HepG2 (cell line): ENCODE data around the gene SOST. TPM values are rescaled to one million over a fixed set of nuclear protein-coding genes. Genes with fewer than 3 reads are reported as not detected.

ENCODE experiments used
- ATAC-seq: fragments of 200-7000 bp; cut with Tn5 transposase; 3 replicates; pipeline ENCODE4 v1.9.1; 2020; ENCODE audit warnings: mild to moderate bottlenecking, moderate library complexity
- BruUV-seq: library from RNA; stranded (reverse); fragments of 400-500 nt; replicated peaks from 2 replicates; lab custom pipeline; 2021; lab: Mats Ljungman, UMichigan
- CTCF ChIA-PET: fragments of 300-600 bp; formaldehyde crosslinking; extraction: SDS; loops from one replicate; lab custom pipeline; 2021; ENCODE audit warnings: low total read pairs, inconsistent platforms, low intra/inter-chr PET ratio; lab: Yijun Ruan, JAX
- POLR2A ChIA-PET: fragments of 350-600 bp; sonication (Branson Sonifier 250); formaldehyde crosslinking; loops from one replicate; lab custom pipeline; 2020; ENCODE audit warnings: antibody characterized with exemption, inconsistent platforms; lab: Yijun Ruan, JAX
- DNase-seq: peaks from one replicate; pipeline ENCODE4 v3.0.0-alpha.2; 2015; ENCODE audit warnings: low spot score
- FAIRE-seq: peaks from 3 replicates; lab custom pipeline; 2011; peaks lifted over from hg19 to GRCh38; lab: Jason Lieb, UNC
- H2AFZ ChIP-seq: one replicate; pipeline ENCODE4 v1.6.1; 2011; ENCODE audit warnings: low read length, inconsistent platforms
- H3K27ac ChIP-seq: fragments of 300-600 bp; 3 replicates; pipeline ENCODE4 v1.8.0; 2011; ENCODE audit warnings: mixed run types, mild to moderate bottlenecking, mixed read lengths, low read length, inconsistent platforms; ENCODE audit not compliant: insufficient read depth; ENCODE audit errors: extremely low read length
- H3K27me3 ChIP-seq, 2 experiments: fragments of 200-600 bp in 1 of 2; 2 replicates in 1 of 2; 3 replicates in 1 of 2; pipeline versions ENCODE4 v1.6.0 to v1.8.0; 2011; ENCODE audit warnings: low read length in 2 of 2, mild to moderate bottlenecking in 2 of 2, moderate library complexity in 2 of 2, inconsistent platforms in 1 of 2; ENCODE audit not compliant: insufficient read depth in 2 of 2, control insufficient read depth in 1 of 2
- H3K36me3 ChIP-seq, 2 experiments: fragments of 200-600 bp in 1 of 2; replicated peaks in 1 of 2; 2 replicates in 1 of 2; 3 replicates in 1 of 2; pipeline versions ENCODE4 v1.5.1 to v1.8.0; 2011; ENCODE audit warnings: low read length in 2 of 2, inconsistent platforms in 1 of 2; ENCODE audit not compliant: insufficient read depth in 2 of 2, control insufficient read depth in 1 of 2
- H3K4me1 ChIP-seq: 2 replicates; pipeline ENCODE4 v1.5.1; 2012; ENCODE audit warnings: low read length, inconsistent platforms; ENCODE audit not compliant: insufficient read depth
- H3K4me2 ChIP-seq: 2 replicates; pipeline ENCODE4 v1.6.0; 2011; ENCODE audit warnings: low read depth, low read length, inconsistent platforms
- H3K4me3 ChIP-seq, 3 experiments: fragments of 200-600 bp in 1 of 3; sonication (generic), shearing (Covaris generic) in 1 of 3; replicated peaks in 1 of 3; 2 replicates each; pipeline ENCODE4 v1.5.1; 2011 to 2016; ENCODE audit warnings: low read length in 3 of 3, inconsistent platforms in 2 of 3, low read depth in 2 of 3, mild to moderate bottlenecking in 2 of 3, control low read depth in 1 of 3, mixed read lengths in 1 of 3; ENCODE audit not compliant: insufficient read depth in 1 of 3
- H3K79me2 ChIP-seq: one replicate; pipeline ENCODE4 v1.6.1; 2011; ENCODE audit warnings: low read length, inconsistent platforms; ENCODE audit not compliant: insufficient read depth
- H3K9ac ChIP-seq: 2 replicates; pipeline ENCODE4 v1.6.0; 2011; ENCODE audit warnings: mild to moderate bottlenecking, low read depth, low read length, inconsistent platforms; ENCODE audit not compliant: insufficient read depth
- H3K9me3 ChIP-seq: 2 replicates; pipeline ENCODE4 v1.5.1; 2012; ENCODE audit warnings: mild to moderate bottlenecking, low read length
- H4K20me1 ChIP-seq: 2 replicates; pipeline ENCODE4 v1.6.0; 2011; ENCODE audit warnings: inconsistent platforms, mild to moderate bottlenecking, low read length, moderate library complexity; ENCODE audit not compliant: insufficient read depth
- ASH2L ChIP-seq: fragments of 300-600, 200-600 bp; sonication (generic); IDR thresholded peaks from 2 replicates; pipeline ENCODE4 v1.7.0; 2017; ENCODE audit warnings: low read depth, mild to moderate bottlenecking, moderate library complexity, mixed read lengths, low read length; ENCODE audit not compliant: insufficient read length
- CHCHD3 ChIP-seq: sonication (generic); formaldehyde crosslinking; IDR thresholded peaks from 2 replicates; pipeline ENCODE4 v1.8.0; 2022; ENCODE audit warnings: mild to moderate bottlenecking, missing genetic modification reagents, moderate library complexity
- EZH2 ChIP-seq: conservative IDR thresholded peaks from 2 replicates; pipeline ENCODE4 v1.6.1; 2012; ENCODE audit warnings: mild to moderate bottlenecking, low read depth, low read length, moderate library complexity
- HDAC2 ChIP-seq: sonication (generic); formaldehyde crosslinking; IDR thresholded peaks from 2 replicates; pipeline ENCODE4 v1.4.0; 2020; ENCODE audit warnings: missing genetic modification reagents
- JUNB ChIP-seq: sonication (generic); formaldehyde crosslinking; IDR thresholded peaks from 2 replicates; pipeline ENCODE4 v1.8.0; 2022; ENCODE audit warnings: missing genetic modification reagents, mild to moderate bottlenecking, borderline replicate concordance
- RXRA ChIP-seq: sonication (generic); formaldehyde crosslinking; IDR thresholded peaks from 2 replicates; pipeline ENCODE4 v1.5.1; 2020; ENCODE audit warnings: missing genetic modification reagents
- SIN3B ChIP-seq: fragments of 150-350 bp; IDR thresholded peaks from 2 replicates; pipeline ENCODE4 v1.6.1; 2014; ENCODE audit warnings: low read length
- SIX4 ChIP-seq: sonication (generic); formaldehyde crosslinking; IDR thresholded peaks from 2 replicates; pipeline ENCODE4 v1.4.0; 2020; ENCODE audit warnings: missing genetic modification reagents
- SP4 ChIP-seq: sonication (generic); formaldehyde crosslinking; IDR thresholded peaks from 2 replicates; pipeline ENCODE4 v1.8.1; 2023; ENCODE audit warnings: mild to moderate bottlenecking, missing genetic modification reagents
- ZNF30 ChIP-seq: sonication (generic); formaldehyde crosslinking; IDR thresholded peaks from 2 replicates; pipeline ENCODE4 v1.5.0; 2020; ENCODE audit warnings: mild to moderate bottlenecking, missing genetic modification reagents
- ZNF556 ChIP-seq: sonication (generic); formaldehyde crosslinking; IDR thresholded peaks from 2 replicates; pipeline ENCODE4 v1.4.0; 2020; ENCODE audit warnings: mild to moderate bottlenecking, missing genetic modification reagents, borderline replicate concordance
- ZNF567 ChIP-seq: sonication (generic); formaldehyde crosslinking; IDR thresholded peaks from 2 replicates; pipeline ENCODE4 v1.8.1; 2023; ENCODE audit warnings: mild to moderate bottlenecking, missing genetic modification reagents, borderline replicate concordance
- ZNF605 ChIP-seq: sonication (generic); formaldehyde crosslinking; IDR thresholded peaks from 2 replicates; pipeline ENCODE4 v1.8.0; 2022; ENCODE audit warnings: mild to moderate bottlenecking, missing genetic modification reagents
- ZNF781 ChIP-seq: sonication (generic); formaldehyde crosslinking; IDR thresholded peaks from 2 replicates; pipeline ENCODE4 v1.5.1; 2020; ENCODE audit warnings: borderline replicate concordance, mild to moderate bottlenecking, missing genetic modification reagents; ENCODE audit errors: not compliant biosample characterization
- WGBS: methylation state at CpG from one replicate; pipeline ENCODE4 v1.1.6; 2017; ENCODE audit warnings: low lambda C conversion rate; 5-methylcytosine and 5-hydroxymethylcytosine counted together
- in situ Hi-C: cut with HindIII; loops from 2 replicates; pipeline ENCODE4 v1.10.0; 2017; ENCODE audit warnings: low pct_unique_long_range_greater_than_20kb; ENCODE audit not compliant: extremely low pct_ligation_motif_present
- intact Hi-C: fragments of 100-400 bp; cut with micrococcal nuclease; formaldehyde crosslinking; loops from one replicate; pipeline ENCODE4 v1.10.0; 2022; ENCODE audit not compliant: unreplicated experiment
- polyA plus RNA-seq, 8 experiments: library from polyadenylated mRNA; depleted of rRNA in 3 of 8; stranded (reverse) in 7 of 8; unstranded in 1 of 8; fragments of >200 nt; fragmentation: Illumina TruSeq in 4 of 8; extraction: Trizol in 4 of 8; gene quantifications; 2 replicates each; pipeline versions ENCODE4 v1.2.1 to v1.2.3, GENCODE V29; 2011 to 2016; ENCODE audit warnings: low read depth in 4 of 8, missing spikeins in 1 of 8, mixed read lengths in 1 of 8; ENCODE audit not compliant: insufficient read depth in 1 of 8
- total RNA-seq, 5 experiments: library from RNA; depleted of rRNA; stranded (reverse); fragments of >200 nt; fragmentation: Illumina TruSeq; extraction: Trizol; gene quantifications; 2 replicates each; pipeline ENCODE4 v1.2.3, GENCODE V29; 2016; ENCODE audit warnings: low read depth in 1 of 5
- TF ChIP-seq, protein P1 (sequence below): sonication (generic); formaldehyde crosslinking; IDR thresholded peaks from 2 replicates; pipeline ENCODE4 v1.5.0; 2020; ENCODE audit warnings: mild to moderate bottlenecking, missing genetic modification reagents, borderline replicate concordance
- TF ChIP-seq, protein P2 (sequence below): sonication (generic); formaldehyde crosslinking; IDR thresholded peaks from 2 replicates; pipeline ENCODE4 v1.4.0; 2020; ENCODE audit warnings: mild to moderate bottlenecking, missing genetic modification reagents
- TF ChIP-seq, protein P3 (sequence below), 2 experiments: IDR thresholded peaks; 2 replicates each; pipeline ENCODE4 v1.6.1; 2011 to 2012; ENCODE audit warnings: low read length in 2 of 2, borderline replicate concordance in 1 of 2, low read depth in 1 of 2, mild to moderate bottlenecking in 1 of 2, moderate library complexity in 1 of 2

The SOST gene
- total and polyA plus RNA-seq, 2 of the 13 experiments (the other 11 are each of a cell fraction or from before 2014, with no cell fraction given): not detected

DNA sequence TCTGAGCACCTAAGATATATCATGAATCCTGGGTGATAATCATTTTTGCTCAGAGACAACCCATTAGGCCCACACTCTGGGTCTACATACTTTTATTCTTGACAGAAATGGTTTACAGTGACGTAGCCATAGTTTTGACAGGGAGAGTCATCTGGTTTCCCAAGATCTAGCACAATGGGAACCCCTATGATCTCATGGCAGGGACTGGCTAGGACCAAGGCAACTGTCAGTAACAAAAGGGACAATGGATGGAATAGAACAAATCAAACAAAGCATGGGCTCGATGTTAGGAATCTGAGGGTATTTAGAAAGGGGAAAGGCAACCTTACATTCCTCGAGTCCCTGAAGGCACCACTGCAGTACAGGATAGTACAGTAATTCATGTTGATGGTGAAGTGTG is 42.1 kb upstream of the SOST start:
- intact Hi-C loops: no loop called here

More for the DNA sequence above, 42.1 kb upstream of the SOST start:
- Histone ChIP-seq H4K20me1 (no peaks in the 10 kb centered on the region), H3K4me3 (no peak overlapping the region), H3K27me3 (0 out of 5 replicates have a peak, but pooled peaks cover 0 to 10% of the 10 kb centered on the region in 2 experiments), H3K36me3 (no peaks in the 10 kb centered on the region), H3K4me1 (peaks cover 54% of the 10 kb centered on the region), H2AFZ (no peak overlapping the region), H3K9me3 (no peaks in the 10 kb centered on the region), H3K79me2 (no peaks in the 10 kb centered on the region), H3K9ac (no peak overlapping the region), H3K27ac (no peak overlapping the region), H3K4me2 (no peak overlapping the region)
- no peak for TF ChIP-seq HDAC2 (CRISPR knock-in tag)
- TF ChIP-seq, protein P1, sequence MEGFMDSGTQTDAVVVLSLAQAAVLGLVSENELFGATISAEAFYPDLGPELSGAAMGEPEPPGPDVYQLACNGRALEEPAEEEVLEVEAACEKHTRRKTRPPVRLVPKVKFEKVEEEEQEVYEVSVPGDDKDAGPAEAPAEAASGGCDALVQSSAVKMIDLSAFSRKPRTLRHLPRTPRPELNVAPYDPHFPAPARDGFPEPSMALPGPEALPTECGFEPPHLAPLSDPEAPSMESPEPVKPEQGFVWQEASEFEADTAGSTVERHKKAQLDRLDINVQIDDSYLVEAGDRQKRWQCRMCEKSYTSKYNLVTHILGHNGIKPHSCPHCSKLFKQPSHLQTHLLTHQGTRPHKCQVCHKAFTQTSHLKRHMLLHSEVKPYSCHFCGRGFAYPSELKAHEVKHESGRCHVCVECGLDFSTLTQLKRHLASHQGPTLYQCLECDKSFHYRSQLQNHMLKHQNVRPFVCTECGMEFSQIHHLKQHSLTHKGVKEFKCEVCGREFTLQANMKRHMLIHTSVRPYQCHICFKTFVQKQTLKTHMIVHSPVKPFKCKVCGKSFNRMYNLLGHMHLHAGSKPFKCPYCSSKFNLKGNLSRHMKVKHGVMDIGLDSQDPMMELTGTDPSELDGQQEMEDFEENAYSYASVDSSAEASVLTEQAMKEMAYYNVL (CRISPR knock-in tag): no peak
- TF ChIP-seq CHCHD3 (CRISPR knock-in tag): no peak
- no peak for TF ChIP-seq JUNB (CRISPR knock-in tag)
- TF ChIP-seq, protein P2, sequence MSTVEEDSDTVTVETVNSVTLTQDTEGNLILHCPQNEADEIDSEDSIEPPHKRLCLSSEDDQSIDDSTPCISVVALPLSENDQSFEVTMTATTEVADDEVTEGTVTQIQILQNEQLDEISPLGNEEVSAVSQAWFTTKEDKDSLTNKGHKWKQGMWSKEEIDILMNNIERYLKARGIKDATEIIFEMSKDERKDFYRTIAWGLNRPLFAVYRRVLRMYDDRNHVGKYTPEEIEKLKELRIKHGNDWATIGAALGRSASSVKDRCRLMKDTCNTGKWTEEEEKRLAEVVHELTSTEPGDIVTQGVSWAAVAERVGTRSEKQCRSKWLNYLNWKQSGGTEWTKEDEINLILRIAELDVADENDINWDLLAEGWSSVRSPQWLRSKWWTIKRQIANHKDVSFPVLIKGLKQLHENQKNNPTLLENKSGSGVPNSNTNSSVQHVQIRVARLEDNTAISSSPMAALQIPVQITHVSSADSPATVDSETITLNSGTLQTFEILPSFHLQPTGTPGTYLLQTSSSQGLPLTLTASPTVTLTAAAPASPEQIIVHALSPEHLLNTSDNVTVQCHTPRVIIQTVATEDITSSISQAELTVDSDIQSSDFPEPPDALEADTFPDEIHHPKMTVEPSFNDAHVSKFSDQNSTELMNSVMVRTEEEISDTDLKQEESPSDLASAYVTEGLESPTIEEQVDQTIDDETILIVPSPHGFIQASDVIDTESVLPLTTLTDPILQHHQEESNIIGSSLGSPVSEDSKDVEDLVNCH: no peak
- TF ChIP-seq RXRA (CRISPR knock-in tag): no peak
- TF ChIP-seq, protein P3, sequence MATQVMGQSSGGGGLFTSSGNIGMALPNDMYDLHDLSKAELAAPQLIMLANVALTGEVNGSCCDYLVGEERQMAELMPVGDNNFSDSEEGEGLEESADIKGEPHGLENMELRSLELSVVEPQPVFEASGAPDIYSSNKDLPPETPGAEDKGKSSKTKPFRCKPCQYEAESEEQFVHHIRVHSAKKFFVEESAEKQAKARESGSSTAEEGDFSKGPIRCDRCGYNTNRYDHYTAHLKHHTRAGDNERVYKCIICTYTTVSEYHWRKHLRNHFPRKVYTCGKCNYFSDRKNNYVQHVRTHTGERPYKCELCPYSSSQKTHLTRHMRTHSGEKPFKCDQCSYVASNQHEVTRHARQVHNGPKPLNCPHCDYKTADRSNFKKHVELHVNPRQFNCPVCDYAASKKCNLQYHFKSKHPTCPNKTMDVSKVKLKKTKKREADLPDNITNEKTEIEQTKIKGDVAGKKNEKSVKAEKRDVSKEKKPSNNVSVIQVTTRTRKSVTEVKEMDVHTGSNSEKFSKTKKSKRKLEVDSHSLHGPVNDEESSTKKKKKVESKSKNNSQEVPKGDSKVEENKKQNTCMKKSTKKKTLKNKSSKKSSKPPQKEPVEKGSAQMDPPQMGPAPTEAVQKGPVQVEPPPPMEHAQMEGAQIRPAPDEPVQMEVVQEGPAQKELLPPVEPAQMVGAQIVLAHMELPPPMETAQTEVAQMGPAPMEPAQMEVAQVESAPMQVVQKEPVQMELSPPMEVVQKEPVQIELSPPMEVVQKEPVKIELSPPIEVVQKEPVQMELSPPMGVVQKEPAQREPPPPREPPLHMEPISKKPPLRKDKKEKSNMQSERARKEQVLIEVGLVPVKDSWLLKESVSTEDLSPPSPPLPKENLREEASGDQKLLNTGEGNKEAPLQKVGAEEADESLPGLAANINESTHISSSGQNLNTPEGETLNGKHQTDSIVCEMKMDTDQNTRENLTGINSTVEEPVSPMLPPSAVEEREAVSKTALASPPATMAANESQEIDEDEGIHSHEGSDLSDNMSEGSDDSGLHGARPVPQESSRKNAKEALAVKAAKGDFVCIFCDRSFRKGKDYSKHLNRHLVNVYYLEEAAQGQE (IDR thresholded peaks at IDR 0.05; ENCODE audit: borderline replicate concordance in 1 of 2, low read depth in 1 of 2, low read length in 2 of 2): no peak
- TF ChIP-seq ZNF30: no peak
- no peak for TF ChIP-seq ZNF556 (CRISPR knock-in tag)
- no peak for TF ChIP-seq ZNF567 (CRISPR knock-in tag)
- TF ChIP-seq SP4 (CRISPR knock-in tag): no peak
- TF ChIP-seq SIX4: no peak
- TF ChIP-seq ZNF781: no peak
- TF ChIP-seq EZH2: no peak
- TF ChIP-seq ZNF605 (CRISPR knock-in tag): no peak
- TF ChIP-seq ASH2L: no peak
- TF ChIP-seq SIN3B: no peak
- no TSS peak for BruUV-seq
- no peak for ATAC-seq
- WGBS: 82% methylated on average over 3 of the region's 3 CpGs
- no peak for FAIRE-seq
- in situ Hi-C loops: no loop called here
- DNase-seq: peak; percentile 37
- POLR2A ChIA-PET: interaction anchor here (1.0 kb wide), 1 partner anchor 22 kb away, joined by 3 read pairs; the partner anchor contains the start of gene DUSP3
- CTCF ChIA-PET: no interaction called here
